Activated T-cell treated with anti-CD3 and anti-CD28 coated beads for 24 hours (primary cell): ENCODE results near the gene OR10R2.

ENCODE experiments used
- DNase-seq: peaks from one replicate; pipeline ENCODE4 v3.0.0-alpha.2; 2020; ENCODE audit warnings: low read depth

OR10R2 gene

GRCh38 chr1:158527190-158527815, 55.3 kb downstream of the OR10R2 start:
- no peak for DNase-seq
